H9 (cell line): ENCODE measurements around the gene CCNYL1. TPM values are rescaled to one million over a fixed set of nuclear protein-coding genes. Genes with fewer than 3 reads are reported as not detected.

Experiments
- DNase-seq: peaks from one replicate; pipeline ENCODE4 v3.0.0-alpha.2; 2017
- H2AFZ ChIP-seq: one replicate; pipeline ENCODE4 v1.6.1; 2013; ENCODE audit warnings: mild to moderate bottlenecking, low read length, control low read depth, moderate library complexity
- H2AK5ac ChIP-seq: 2 replicates; pipeline ENCODE4 v1.6.1; 2013; ENCODE audit warnings: low read length, control low read depth, mixed read lengths; ENCODE audit not compliant: insufficient read length
- H2BK120ac ChIP-seq: one replicate; pipeline ENCODE4 v1.6.1; 2013; ENCODE audit warnings: low read depth, mild to moderate bottlenecking, low read length, control low read depth, inconsistent platforms; ENCODE audit not compliant: poor library complexity, severe bottlenecking
- H2BK12ac ChIP-seq: 2 replicates; pipeline ENCODE4 v1.6.1; 2013; ENCODE audit warnings: low read length, control low read depth, mixed read lengths, low read depth; ENCODE audit not compliant: insufficient read length
- H2BK15ac ChIP-seq: 2 replicates; pipeline ENCODE4 v1.6.1; 2013; ENCODE audit warnings: low read depth, low read length, control low read depth
- H2BK20ac ChIP-seq: one replicate; pipeline ENCODE4 v1.6.1; 2013; ENCODE audit warnings: low read depth, mild to moderate bottlenecking, low read length, control low read depth, inconsistent platforms; ENCODE audit not compliant: poor library complexity, severe bottlenecking
- H2BK5ac ChIP-seq: 2 replicates; pipeline ENCODE4 v1.6.1; 2013; ENCODE audit warnings: low read length, control low read depth, mixed read lengths; ENCODE audit not compliant: insufficient read length
- H3K14ac ChIP-seq: 2 replicates; pipeline ENCODE4 v1.6.1; 2013; ENCODE audit warnings: low read length, control low read depth; ENCODE audit not compliant: insufficient read depth
- H3K18ac ChIP-seq: 2 replicates; pipeline ENCODE4 v1.6.1; 2013; ENCODE audit warnings: low read depth, mild to moderate bottlenecking, mixed read lengths, low read length, control low read depth; ENCODE audit not compliant: insufficient read length
- H3K23ac ChIP-seq: 2 replicates; pipeline ENCODE4 v1.6.1; 2013; ENCODE audit warnings: low read length, control low read depth, mixed read lengths, low read depth; ENCODE audit not compliant: insufficient read length
- H3K23me2 ChIP-seq: 2 replicates; pipeline ENCODE4 v1.6.1; 2013; ENCODE audit warnings: low read depth, mild to moderate bottlenecking, mixed read lengths, low read length, control low read depth; ENCODE audit not compliant: insufficient read length, poor library complexity, severe bottlenecking
- H3K27ac ChIP-seq: 2 replicates; pipeline ENCODE4 v1.5.1; 2013; ENCODE audit warnings: low read length, control low read depth, mixed read lengths, low read depth; ENCODE audit not compliant: insufficient read length
- H3K27me3 ChIP-seq: 2 replicates; pipeline ENCODE4 v1.6.1; 2013; ENCODE audit warnings: low read length, control low read depth, inconsistent platforms; ENCODE audit not compliant: insufficient read depth
- H3K4ac ChIP-seq: 2 replicates; pipeline ENCODE4 v1.6.1; 2013; ENCODE audit warnings: low read depth, mild to moderate bottlenecking, control low read depth, inconsistent platforms, low read length, moderate library complexity
- H3K4me1 ChIP-seq: 2 replicates; pipeline ENCODE4 v1.6.1; 2013; ENCODE audit warnings: low read length, control low read depth, inconsistent platforms; ENCODE audit not compliant: insufficient read depth
- H3K4me2 ChIP-seq: 2 replicates; pipeline ENCODE4 v1.6.1; 2013; ENCODE audit warnings: low read length, control low read depth, mixed read lengths; ENCODE audit not compliant: insufficient read length, insufficient read depth
- H3K56ac ChIP-seq: 2 replicates; pipeline ENCODE4 v1.6.1; 2013; ENCODE audit warnings: low read depth, mild to moderate bottlenecking, mixed read lengths, low read length, control low read depth; ENCODE audit not compliant: insufficient read length
- H3K79me1 ChIP-seq: 2 replicates; pipeline ENCODE4 v1.6.1; 2013; ENCODE audit warnings: low read depth, mild to moderate bottlenecking, moderate library complexity, low read length, control low read depth, inconsistent platforms; ENCODE audit not compliant: insufficient read depth, poor library complexity, severe bottlenecking
- H3K79me2 ChIP-seq: 2 replicates; pipeline ENCODE4 v1.6.1; 2013; ENCODE audit warnings: low read length, control low read depth, inconsistent platforms; ENCODE audit not compliant: insufficient read depth
- H3K9ac ChIP-seq: 2 replicates; pipeline ENCODE4 v1.6.1; 2013; ENCODE audit warnings: low read length, control low read depth, mixed read lengths; ENCODE audit not compliant: insufficient read length; ENCODE audit errors: extremely low read depth
- H3K9me3 ChIP-seq: one replicate; pipeline ENCODE4 v1.6.1; 2013; ENCODE audit warnings: low read depth, low read length, inconsistent platforms; ENCODE audit not compliant: control insufficient read depth
- H3T11ph ChIP-seq: one replicate; pipeline ENCODE4 v1.6.1; 2013; ENCODE audit warnings: mild to moderate bottlenecking, low read length, control low read depth, inconsistent platforms
- H4K20me1 ChIP-seq: one replicate; pipeline ENCODE4 v1.6.1; 2013; ENCODE audit not compliant: control insufficient read depth, insufficient read length, insufficient read depth
- H4K5ac ChIP-seq: 2 replicates; pipeline ENCODE4 v1.6.1; 2013; ENCODE audit warnings: low read depth, mild to moderate bottlenecking, mixed read lengths, low read length, control low read depth; ENCODE audit not compliant: insufficient read length
- H4K8ac ChIP-seq: replicated peaks from 2 replicates; pipeline ENCODE4 v1.6.1; 2013; ENCODE audit warnings: low read length, control low read depth, mixed read lengths, low read depth; ENCODE audit not compliant: insufficient read length
- H4K91ac ChIP-seq: 2 replicates; pipeline ENCODE4 v1.6.1; 2013; ENCODE audit warnings: low read depth, mild to moderate bottlenecking, moderate library complexity, mixed read lengths, low read length, control low read depth; ENCODE audit not compliant: insufficient read length
- H3K27ac Mint-ChIP-seq, 3 experiments: 2 replicates in 2 of 3; 3 replicates in 1 of 3; pipeline ENCODE4 v1.8.0; 2020 to 2021; ENCODE audit warnings: mixed read lengths in 3 of 3, mild to moderate bottlenecking in 1 of 3, moderate library complexity in 1 of 3
- H3K27me3 Mint-ChIP-seq: 2 replicates; pipeline ENCODE4 v1.8.0; 2021; ENCODE audit warnings: low read depth, mild to moderate bottlenecking, moderate library complexity, mixed read lengths
- H3K36me3 Mint-ChIP-seq, 3 experiments: 2 replicates in 2 of 3; 3 replicates in 1 of 3; pipeline ENCODE4 v1.8.0; 2020 to 2021; ENCODE audit warnings: low read depth in 3 of 3, mixed read lengths in 3 of 3; ENCODE audit not compliant: insufficient read depth in 1 of 3
- H3K4me1 Mint-ChIP-seq, 2 experiments: 2 replicates each; pipeline ENCODE4 v1.8.0; 2020; ENCODE audit warnings: mixed read lengths in 2 of 2
- H3K4me3 Mint-ChIP-seq, 2 experiments: 2 replicates in 1 of 2; 3 replicates in 1 of 2; pipeline ENCODE4 v1.8.0; 2020 to 2021; ENCODE audit warnings: mild to moderate bottlenecking in 2 of 2, mixed read lengths in 2 of 2, moderate library complexity in 1 of 2
- H3K9me3 Mint-ChIP-seq, 2 experiments: 2 replicates in 1 of 2; 3 replicates in 1 of 2; pipeline ENCODE4 v1.8.0; 2020; ENCODE audit warnings: mild to moderate bottlenecking in 2 of 2, mixed read lengths in 2 of 2, moderate library complexity in 1 of 2
- total RNA-seq: library from RNA; stranded (reverse); gene quantifications from 2 replicates; pipeline ENCODE4 v1.2.1, GENCODE V29; 2021
- TF ChIP-seq, protein P1 (sequence below): fragments of 200-600 bp; sonication (generic); conservative IDR thresholded peaks from 3 replicates; pipeline ENCODE4 v1.8.0; 2021; ENCODE audit warnings: antibody characterized with exemption, mild to moderate bottlenecking

The CCNYL1 gene
- total RNA-seq, 1 experiment from 2014 or later = 27.0 TPM

GRCh38 chr2:207758025-207758424 is 46.6 kb downstream of the CCNYL1 start:
- no peak overlapping the region for H3K18ac ChIP-seq
- H3K9me3 ChIP-seq = no peaks in the 10 kb centered on the region
- no peaks in the 10 kb centered on the region for H3K27me3 ChIP-seq
- H3K23me2 ChIP-seq = no peaks in the 10 kb centered on the region
- H3K23ac ChIP-seq = no peak overlapping the region
- H4K5ac ChIP-seq = no peak overlapping the region
- H3K56ac ChIP-seq = no peak overlapping the region
- no peaks in the 10 kb centered on the region for H3K79me1 ChIP-seq
- H3K4me2 ChIP-seq = no peak overlapping the region
- H2BK12ac ChIP-seq = no peak overlapping the region
- no peak overlapping the region for H3K4ac ChIP-seq
- Mint-ChIP-seq H3K27me3 (no peaks in the 10 kb centered on the region), H3K36me3 (peaks cover 18 to 70% (median 60%) of the 10 kb centered on the region in 3 experiments; a peak in 6 of 7 replicates), H3K4me3 (no peak overlapping the region), H3K9me3 (no peaks in the 10 kb centered on the region), H3K4me1 (peaks cover 44 to 45% of the 10 kb centered on the region in 2 experiments), H3K27ac (0 out of 7 replicates have a peak overlapping the region, but pooled peaks of 1 of the 3 experiments have one; percentile 62)
- H4K20me1 ChIP-seq = no peaks in the 10 kb centered on the region
- H2AFZ ChIP-seq = no peak overlapping the region
- no peak overlapping the region for H2BK15ac ChIP-seq
- peaks cover 6% of the 10 kb centered on the region for H3K4me1 ChIP-seq
- no peak for DNase-seq
- no peak overlapping the region for H2BK120ac ChIP-seq
- H2BK5ac ChIP-seq = no peak overlapping the region
- no peak overlapping the region for H2AK5ac ChIP-seq
- no peak overlapping the region for H4K91ac ChIP-seq
- TF ChIP-seq, protein P1, sequence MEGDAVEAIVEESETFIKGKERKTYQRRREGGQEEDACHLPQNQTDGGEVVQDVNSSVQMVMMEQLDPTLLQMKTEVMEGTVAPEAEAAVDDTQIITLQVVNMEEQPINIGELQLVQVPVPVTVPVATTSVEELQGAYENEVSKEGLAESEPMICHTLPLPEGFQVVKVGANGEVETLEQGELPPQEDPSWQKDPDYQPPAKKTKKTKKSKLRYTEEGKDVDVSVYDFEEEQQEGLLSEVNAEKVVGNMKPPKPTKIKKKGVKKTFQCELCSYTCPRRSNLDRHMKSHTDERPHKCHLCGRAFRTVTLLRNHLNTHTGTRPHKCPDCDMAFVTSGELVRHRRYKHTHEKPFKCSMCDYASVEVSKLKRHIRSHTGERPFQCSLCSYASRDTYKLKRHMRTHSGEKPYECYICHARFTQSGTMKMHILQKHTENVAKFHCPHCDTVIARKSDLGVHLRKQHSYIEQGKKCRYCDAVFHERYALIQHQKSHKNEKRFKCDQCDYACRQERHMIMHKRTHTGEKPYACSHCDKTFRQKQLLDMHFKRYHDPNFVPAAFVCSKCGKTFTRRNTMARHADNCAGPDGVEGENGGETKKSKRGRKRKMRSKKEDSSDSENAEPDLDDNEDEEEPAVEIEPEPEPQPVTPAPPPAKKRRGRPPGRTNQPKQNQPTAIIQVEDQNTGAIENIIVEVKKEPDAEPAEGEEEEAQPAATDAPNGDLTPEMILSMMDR = no peak
- H3K14ac ChIP-seq = no peak overlapping the region
- no peak overlapping the region for H3K27ac ChIP-seq
- H3K79me2 ChIP-seq = peaks cover 4% of the 10 kb centered on the region; the same call in 1 of the 2 replicates
- H3T11ph ChIP-seq = no peak overlapping the region
- no peak overlapping the region for H4K8ac ChIP-seq
- no peak overlapping the region for H3K9ac ChIP-seq
- no peak overlapping the region for H2BK20ac ChIP-seq
